A673 (cell line): ENCODE data around the gene GRAMD2B.

Experiments used
- EZH2 ChIP-seq: fragments of 200-600 bp; sonication (generic); IDR thresholded peaks from 2 replicates; pipeline ENCODE4 v1.6.1; 2017; ENCODE audit warnings: borderline replicate concordance, low read depth, mild to moderate bottlenecking, mixed read lengths, antibody characterized with exemption, low read length; ENCODE audit not compliant: poor library complexity, severe bottlenecking
- TF ChIP-seq, protein P1 (sequence below): fragments of 300-800, 200-600 bp; sonication (generic); conservative IDR thresholded peaks from 2 replicates; pipeline ENCODE4 v1.5.1; 2017; ENCODE audit warnings: low read depth, mild to moderate bottlenecking, antibody characterized with exemption, low read length, moderate library complexity, mixed read lengths

DNA sequence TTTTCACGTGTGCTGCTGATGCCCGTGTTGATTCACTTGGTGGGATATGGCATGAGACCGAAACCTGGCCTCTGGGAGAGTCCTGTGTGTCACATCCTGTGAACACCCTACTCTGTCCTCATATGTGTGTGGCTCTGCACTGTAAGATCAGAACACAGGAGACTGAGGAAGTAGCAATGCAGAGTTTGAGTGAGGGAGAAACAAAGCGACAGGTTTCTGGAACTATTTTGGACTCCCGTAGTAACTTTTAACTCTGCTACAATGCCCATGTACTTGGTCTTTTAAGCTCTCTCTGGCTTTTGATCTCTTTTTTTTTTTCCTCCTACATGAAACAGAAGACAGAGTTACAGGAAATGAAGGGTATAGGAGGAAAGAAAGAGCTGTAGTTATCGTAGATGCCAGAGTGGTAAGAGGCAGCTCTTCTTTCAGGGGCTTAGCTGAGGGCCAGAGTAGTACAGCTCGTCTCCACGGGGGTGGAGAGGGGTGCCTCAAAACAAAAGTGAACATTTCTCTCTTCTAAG is 26.6 kb downstream of the GRAMD2B start:
- TF ChIP-seq EZH2: no peak
- TF ChIP-seq, protein P1, sequence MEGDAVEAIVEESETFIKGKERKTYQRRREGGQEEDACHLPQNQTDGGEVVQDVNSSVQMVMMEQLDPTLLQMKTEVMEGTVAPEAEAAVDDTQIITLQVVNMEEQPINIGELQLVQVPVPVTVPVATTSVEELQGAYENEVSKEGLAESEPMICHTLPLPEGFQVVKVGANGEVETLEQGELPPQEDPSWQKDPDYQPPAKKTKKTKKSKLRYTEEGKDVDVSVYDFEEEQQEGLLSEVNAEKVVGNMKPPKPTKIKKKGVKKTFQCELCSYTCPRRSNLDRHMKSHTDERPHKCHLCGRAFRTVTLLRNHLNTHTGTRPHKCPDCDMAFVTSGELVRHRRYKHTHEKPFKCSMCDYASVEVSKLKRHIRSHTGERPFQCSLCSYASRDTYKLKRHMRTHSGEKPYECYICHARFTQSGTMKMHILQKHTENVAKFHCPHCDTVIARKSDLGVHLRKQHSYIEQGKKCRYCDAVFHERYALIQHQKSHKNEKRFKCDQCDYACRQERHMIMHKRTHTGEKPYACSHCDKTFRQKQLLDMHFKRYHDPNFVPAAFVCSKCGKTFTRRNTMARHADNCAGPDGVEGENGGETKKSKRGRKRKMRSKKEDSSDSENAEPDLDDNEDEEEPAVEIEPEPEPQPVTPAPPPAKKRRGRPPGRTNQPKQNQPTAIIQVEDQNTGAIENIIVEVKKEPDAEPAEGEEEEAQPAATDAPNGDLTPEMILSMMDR: no peak
